GM12878 (cell line): ENCODE results near the gene VSIG10L. TPM values are rescaled to one million over a fixed set of nuclear protein-coding genes. Genes with fewer than 3 reads are reported as not detected.

ENCODE experiments used
- DPF2 ChIP-seq: fragments of 450-650 bp; IDR thresholded peaks from 2 replicates; pipeline ENCODE4 v1.6.1; 2017; ENCODE audit warnings: mild to moderate bottlenecking
- E4F1 ChIP-seq: fragments of 450-650 bp; IDR thresholded peaks from 2 replicates; pipeline ENCODE4 v1.6.1; 2018; ENCODE audit warnings: borderline replicate concordance, mild to moderate bottlenecking; ENCODE audit not compliant: partially characterized antibody
- KAT2A ChIP-seq: conservative IDR thresholded peaks from 2 replicates; pipeline ENCODE4 v1.6.1; 2011; ENCODE audit warnings: low read depth, low read length; ENCODE audit not compliant: control insufficient read depth
- MAX ChIP-seq: IDR thresholded peaks from 2 replicates; pipeline ENCODE4 v1.6.1; 2012; ENCODE audit warnings: low read depth, low read length, improper control_type of control experiment
- MXI1 ChIP-seq: fragments of 150-350 bp; IDR thresholded peaks from 2 replicates; pipeline ENCODE4 v1.6.1; 2011; ENCODE audit warnings: low read depth, mild to moderate bottlenecking, inconsistent platforms, low read length, improper control_type of control experiment
- POLR2A ChIP-seq: IDR thresholded peaks from 2 replicates; pipeline ENCODE4 v1.6.1; 2011; ENCODE audit warnings: low read depth, mild to moderate bottlenecking, low read length
- SKIL ChIP-seq: fragments of 450-650 bp; IDR thresholded peaks from 2 replicates; pipeline ENCODE4 v1.6.1; 2017; ENCODE audit warnings: mild to moderate bottlenecking, low read depth, inconsistent platforms; ENCODE audit not compliant: poor library complexity, severe bottlenecking
- SMARCA5 ChIP-seq: fragments of 450-650 bp; IDR thresholded peaks from 2 replicates; pipeline ENCODE4 v1.6.1; 2017; ENCODE audit warnings: mild to moderate bottlenecking
- SREBF1 ChIP-seq: IDR thresholded peaks from 2 replicates; pipeline ENCODE4 v1.6.1; 2012; ENCODE audit warnings: mild to moderate bottlenecking, low read length
- ZBTB11 ChIP-seq: fragments of 450-650 bp; formaldehyde crosslinking; IDR thresholded peaks from 2 replicates; pipeline ENCODE4 v1.5.0; 2022; ENCODE audit warnings: mild to moderate bottlenecking, missing genetic modification characterization
- ZNF622 ChIP-seq: fragments of 450-650 bp; IDR thresholded peaks from 2 replicates; pipeline ENCODE4 v1.6.1; 2017; ENCODE audit warnings: mild to moderate bottlenecking, inconsistent platforms
- polyA plus RNA-seq, 11 experiments: library from polyadenylated mRNA; depleted of rRNA in 4 of 11; unstranded in 6 of 11; stranded (reverse) in 5 of 11; fragments of >200 nt; fragmentation: Nextera tagmentation in 4 of 11; fragmentation: Illumina TruSeq in 1 of 11; extraction: Ambion mirVana in 4 of 11; extraction: Trizol in 1 of 11; gene quantifications; 1 replicate in 1 of 11; 2 replicates in 10 of 11; pipeline versions ENCODE4 v1.2.1 to v1.2.3, GENCODE V29; 2011 to 2016; ENCODE audit warnings: inconsistent platforms in 2 of 11, missing spikeins in 2 of 11, low read depth in 1 of 11
- total RNA-seq, 4 experiments: library from RNA; depleted of rRNA in 3 of 4; stranded (reverse); fragments of >200 nt in 3 of 4; fragmentation: Illumina TruSeq in 1 of 4; extraction: Trizol in 1 of 4; gene quantifications; 2 replicates each; pipeline versions ENCODE4 v1.2.1 to v1.2.3, GENCODE V29; 2013 to 2021

The VSIG10L gene
- total and polyA plus RNA-seq, 10 of the 15 experiments (the other 5 are each of a cell fraction or from before 2014, with no cell fraction given): 0.09 to 0.93 (median 0.49) TPM

- TF ChIP-seq ZNF622 (no peak), KAT2A (no peak), MAX (no peak), E4F1 (no peak), SKIL (peak; percentile 24), SREBF1 (no peak), MXI1 (peak; percentile 65), SMARCA5 (peak; percentile 58; the same call in 1 of the 2 replicates), DPF2 (0 out of 2 replicates have a peak, but pooled peaks have one; percentile 40), POLR2A (peak; percentile 89), ZBTB11 (no peak)
Measured at GRCh38 chr19:51365965-51366388, 24.0 kb upstream of the VSIG10L start, which contains the start of gene ETFB (continued).
